M059J (cell line): ENCODE results near the gene CILP2. TPM values are rescaled to one million over a fixed set of nuclear protein-coding genes. Genes with fewer than 3 reads are reported as not detected.

ENCODE experiments used
- total RNA-seq: library from RNA; depleted of rRNA; stranded (reverse); fragments of >200 nt; shearing (Covaris generic); gene quantifications from 2 replicates; pipeline ENCODE4 v1.2.3, GENCODE V29; 2014; rRNA removed

Gene CILP2
- total RNA-seq, 1 experiment from 2014 or later = 0.99 TPM

Other genes starting within 250 kb of the CILP2 start
- gene SUGP1, start 217.8 kb upstream of the CILP2 start, total RNA-seq = 22.3 and 23.4 TPM in 2 replicates
- 30.2 and 31.1 TPM in 2 replicates for gene MAU2, start 217.4 kb upstream of the CILP2 start, total RNA-seq
- 18.3 and 48.7 TPM in 2 replicates for gene GATAD2A, start 132.6 kb upstream of the CILP2 start, total RNA-seq
- gene TSSK6, start 22.7 kb upstream of the CILP2 start, total RNA-seq = 0.07 and 2.1 TPM in 2 replicates
- gene NDUFA13, start 22.0 kb upstream of the CILP2 start, total RNA-seq = 84.9 and 205 TPM in 2 replicates
- gene YJEFN3, start 9.4 kb upstream of the CILP2 start, total RNA-seq = 0.12 TPM in 1 of 2 replicates, not detected in the other
- 0.54 and 0.94 TPM in 2 replicates for gene PBX4, start 80.4 kb downstream of the CILP2 start, total RNA-seq
- 5.0 and 7.7 TPM in 2 replicates for gene LPAR2, start 90.0 kb downstream of the CILP2 start, total RNA-seq
- 9.5 and 12.4 TPM in 2 replicates for gene GMIP, start 105.4 kb downstream of the CILP2 start, total RNA-seq
- 78.0 and 95.4 TPM in 2 replicates for gene ATP13A1, start 125.4 kb downstream of the CILP2 start, total RNA-seq
- 9.0 and 10.9 TPM in 2 replicates for gene ZNF101, start 130.6 kb downstream of the CILP2 start, total RNA-seq
- 2.1 and 4.5 TPM in 2 replicates for gene ZNF14, start 194.8 kb downstream of the CILP2 start, total RNA-seq